Lower leg skin (tissue), 4 donors: ENCODE data around the gene MEOX1. TPM values are rescaled to one million over a fixed set of nuclear protein-coding genes. Genes with fewer than 3 reads are reported as not detected.

Experiments used
- DNase-seq, 2 donors: peaks; one replicate each; pipeline ENCODE4 v3.0.0-alpha.2; 2019; ENCODE audit warnings: low spot score in 2 of 2
- H3K4me3 ChIP-seq: fragments of 200-600 bp; sonication (generic); 2 replicates; pipeline ENCODE4 v1.5.1; 2017; ENCODE audit warnings: mild to moderate bottlenecking, low read depth; ENCODE audit not compliant: poor library complexity, severe bottlenecking
- CTCF ChIP-seq, 3 donors: fragments of 450-650 bp; IDR thresholded peaks; one replicate each; pipeline ENCODE4 v1.5.1; 2016; ENCODE audit warnings: antibody characterized with exemption in 3 of 3, mild to moderate bottlenecking in 3 of 3, moderate library complexity in 2 of 3
- POLR2A ChIP-seq, 2 donors: fragments of 450-650 bp; IDR thresholded peaks; one replicate each; pipeline ENCODE4 v1.6.1; 2016 to 2017; ENCODE audit warnings: antibody characterized with exemption in 2 of 2, mild to moderate bottlenecking in 1 of 2, moderate library complexity in 1 of 2
- WGBS, 2 donors: methylation state at CpG; one replicate each; pipeline ENCODE4 v1.1.5; 2018; 5-methylcytosine and 5-hydroxymethylcytosine counted together
- intact Hi-C: fragments of 100-400 bp; cut with DNase I; formaldehyde crosslinking; loops from one replicate; pipeline ENCODE4 v1.15.0; 2023; ENCODE audit warnings: low total_unique reads
- total RNA-seq, 4 donors: library from RNA; depleted of rRNA; stranded (reverse); fragments of >200 nt; gene quantifications; one replicate each; pipeline ENCODE4 v1.1.0, GENCODE V29; 2016

Gene MEOX1
- total RNA-seq, 4 donors from 2014 or later = 1.9 to 7.9 (median 3.7) TPM

GRCh38 chr17:43640491-43641252 is 21.1 kb downstream of the MEOX1 start:
- TF ChIP-seq POLR2A (IDR thresholded peaks at IDR 0.05) = no peak
- no peak for TF ChIP-seq CTCF (IDR thresholded peaks at IDR 0.05)
- no peak for DNase-seq
- intact Hi-C loops = no loop called here
- WGBS, 2 donors = 77 to 87% methylated on average over 8 of the region's 8 CpGs
- H3K4me3 ChIP-seq = no peak overlapping the region

- TF ChIP-seq POLR2A (IDR thresholded peaks at IDR 0.05) = no peak
- TF ChIP-seq CTCF (IDR thresholded peaks at IDR 0.05) = no peak
- no peak overlapping the region for H3K4me3 ChIP-seq
- intact Hi-C loops = no loop called here
- no peak for DNase-seq
- 84 to 86% methylated on average over 13 of the region's 13 CpGs for WGBS, 2 donors
Measured at GRCh38 chr17:43637563-43638323, 24.0 kb downstream of the MEOX1 start.

GRCh38 chr17:43636426-43636825 is 25.3 kb downstream of the MEOX1 start:
- intact Hi-C loops = no loop called here
- no peak for DNase-seq
- H3K4me3 ChIP-seq = no peak overlapping the region
- 90 to 92% methylated on average over 5 of the region's 5 CpGs for WGBS, 2 donors
- TF ChIP-seq POLR2A (IDR thresholded peaks at IDR 0.05) (no peak), CTCF (IDR thresholded peaks at IDR 0.05) (no peak)

DNA sequence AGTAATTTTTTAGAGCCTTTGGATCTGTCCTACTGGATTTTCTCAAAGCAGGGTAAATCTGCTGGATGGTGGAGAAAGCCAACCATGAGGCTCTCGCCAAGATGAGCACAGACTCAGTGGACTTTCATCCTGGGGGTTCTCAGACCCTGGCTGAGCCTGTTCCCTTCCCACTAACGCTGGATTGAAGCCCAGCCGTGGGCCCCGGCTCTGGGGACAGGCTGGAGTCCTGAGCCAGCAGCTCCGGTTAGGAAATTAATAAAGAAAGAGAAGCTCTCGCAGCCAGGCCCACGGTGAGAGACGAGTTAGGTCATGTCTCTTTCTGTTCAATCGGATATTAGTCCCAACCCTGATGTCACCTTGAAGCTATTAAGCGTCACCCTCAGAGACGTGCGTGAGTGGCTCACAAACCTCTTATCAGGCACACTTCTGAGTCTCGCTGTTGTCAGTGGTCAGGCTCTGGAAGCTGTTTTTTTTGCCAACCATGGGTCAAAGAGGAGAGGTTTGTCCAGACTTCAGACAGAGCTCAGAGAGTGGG is 27.1 kb downstream of the MEOX1 start:
- H3K4me3 ChIP-seq = no peak overlapping the region
- DNase-seq = peak in 1 of 2 donors; percentile 24
- intact Hi-C loops = no loop called here
- 17 to 22% methylated on average over 13 of the region's 13 CpGs for WGBS, 2 donors
- no peak for TF ChIP-seq POLR2A (IDR thresholded peaks at IDR 0.05)
- no peak for TF ChIP-seq CTCF (IDR thresholded peaks at IDR 0.05)

GRCh38 chr17:43632221-43632620 is 29.5 kb downstream of the MEOX1 start:
- intact Hi-C loops = no loop called here
- WGBS, 2 donors = 90 to 91% methylated on average over 9 to 10 of the region's 10 CpGs
- H3K4me3 ChIP-seq = no peak overlapping the region
- DNase-seq = no peak
- no peak for TF ChIP-seq CTCF (IDR thresholded peaks at IDR 0.05)
- no peak for TF ChIP-seq POLR2A (IDR thresholded peaks at IDR 0.05)
